Naive thymus-derived CD8-positive, alpha-beta T cell (primary cell): Measurements from ENCODE around the gene CYTH1. TPM values are rescaled to one million over a fixed set of nuclear protein-coding genes. Genes with fewer than 3 reads are reported as not detected.

Experiments
- ATAC-seq, 2 donors: fragments of 150-1000 bp; cut with Tn5 transposase in 1 of 2; sonication (Bioruptor Pico), chemical (Tn5 transposase) in 1 of 2; 1 replicate in 1 of 2; 2 replicates in 1 of 2; pipeline ENCODE4 v1.10.0; 2021; ENCODE audit warnings: mild to moderate bottlenecking in 2 of 2, moderate library complexity in 2 of 2
- POLR2A ChIA-PET: fragments of 350-600 bp; sonication (Branson Sonifier 250); formaldehyde crosslinking; loops from one replicate; lab custom pipeline; 2021; ENCODE audit warnings: antibody characterized with exemption; lab: Charles Lee
- DNase-seq, 10 donors: peaks; one replicate each; pipeline versions ENCODE4 v3.0.0 to v3.0.0-alpha.2; 2020 to 2022
- H3K27ac Mint-ChIP-seq, 10 donors: one replicate each; pipeline ENCODE4 v1.8.0; 2020 to 2022; ENCODE audit warnings: mild to moderate bottlenecking in 10 of 10, mixed read lengths in 10 of 10, moderate library complexity in 4 of 10, inconsistent platforms in 1 of 10
- H3K27me3 Mint-ChIP-seq, 5 donors: one replicate each; pipeline ENCODE4 v1.8.0; 2021 to 2022; ENCODE audit warnings: mixed read lengths in 5 of 5
- H3K36me3 Mint-ChIP-seq, 3 donors: one replicate each; pipeline ENCODE4 v1.8.0; 2020 to 2022; ENCODE audit warnings: mixed read lengths in 3 of 3, mild to moderate bottlenecking in 2 of 3, inconsistent platforms in 1 of 3
- H3K4me1 Mint-ChIP-seq, 4 donors: one replicate each; pipeline ENCODE4 v1.8.0; 2021 to 2022; ENCODE audit warnings: mixed read lengths in 4 of 4
- H3K4me3 Mint-ChIP-seq, 10 donors: one replicate each; pipeline ENCODE4 v1.8.0; 2020 to 2022; ENCODE audit warnings: mild to moderate bottlenecking in 10 of 10, mixed read lengths in 10 of 10, moderate library complexity in 6 of 10, inconsistent platforms in 1 of 10
- H3K9me3 Mint-ChIP-seq, 9 donors: one replicate each; pipeline ENCODE4 v1.8.0; 2020 to 2022; ENCODE audit warnings: mixed read lengths in 9 of 9, mild to moderate bottlenecking in 3 of 9, inconsistent platforms in 1 of 9, moderate library complexity in 1 of 9
- polyA plus RNA-seq, 3 donors: library from polyadenylated mRNA; unstranded; fragments of 300-500 nt; fragmentation: Illumina TruSeq; gene quantifications; one replicate each; pipeline ENCODE4 v1.2.3, GENCODE V29; 2021
- total RNA-seq, 8 experiments: library from RNA in 2 of 8; stranded (reverse) in 2 of 8; gene quantifications; one replicate each; pipeline ENCODE4 v1.2.3 and lab custom pipeline; 2021 to 2026

Gene CYTH1
- total and polyA plus RNA-seq, 5 experiments from 2014 or later: 220 to 423 (median 320) TPM

GRCh38 chr17:78794864-78795640 is 13.0 kb upstream of the CYTH1 start:
- H3K27me3 Mint-ChIP-seq: no peaks in the 10 kb centered on the region
- peaks cover 36 to 72% (median 61%) of the 10 kb centered on the region in 4 donors for H3K4me1 Mint-ChIP-seq
- peaks cover 7 to 61% (median 45%) of the 10 kb centered on the region in 3 donors for H3K36me3 Mint-ChIP-seq
- no peaks in the 10 kb centered on the region for H3K9me3 Mint-ChIP-seq
- H3K4me3 Mint-ChIP-seq: no peak overlapping the region
- ATAC-seq (no peak), DNase-seq (no peak)
- peak overlapping the region in 8 of 10 donors; percentile 3 to 87 (median 44) for H3K27ac Mint-ChIP-seq
- POLR2A ChIA-PET: interaction anchor here (0.7 to 2.0 kb wide), 5 partner anchors 8 to 310 kb away, joined by 3 to 7 read pairs (median 6); no protein-coding TSS in a partner anchor

GRCh38 chr17:78794399-78794798 is 12.3 kb upstream of the CYTH1 start:
- POLR2A ChIA-PET: interaction anchor here (0.7 to 2.0 kb wide), 3 partner anchors 9 to 309 kb away, joined by 4 to 7 read pairs (median 6); no protein-coding TSS in a partner anchor
- Mint-ChIP-seq H3K9me3 (no peaks in the 10 kb centered on the region), H3K4me3 (peak overlapping the region in 1 of 10 donors; percentile 49), H3K4me1 (peaks cover 36 to 73% (median 63%) of the 10 kb centered on the region in 4 donors), H3K36me3 (peaks cover 7 to 55% (median 41%) of the 10 kb centered on the region in 3 donors), H3K27me3 (no peaks in the 10 kb centered on the region), H3K27ac (peak overlapping the region in 8 of 10 donors; percentile 12 to 91 (median 72))
- DNase-seq (no peak), ATAC-seq (no peak)

- peaks cover 4 to 51% (median 37%) of the 10 kb centered on the region in 3 donors for H3K36me3 Mint-ChIP-seq
- H3K4me3 Mint-ChIP-seq: peak overlapping the region in 2 of 10 donors; percentile 12 to 49
- no peaks in the 10 kb centered on the region for H3K27me3 Mint-ChIP-seq
- peak overlapping the region; percentile 16 to 91 (median 77) for H3K27ac Mint-ChIP-seq
- DNase-seq (no peak), ATAC-seq (no peak)
- H3K4me1 Mint-ChIP-seq: peaks cover 33 to 72% (median 63%) of the 10 kb centered on the region in 4 donors
- POLR2A ChIA-PET: interaction anchor here (0.6 to 2.0 kb wide), 3 partner anchors 9 to 37 kb away, joined by 4 to 6 read pairs (median 4); no protein-coding TSS in a partner anchor
- no peaks in the 10 kb centered on the region for H3K9me3 Mint-ChIP-seq
These were observed 11.9 kb upstream of the CYTH1 start for GRCh38 chr17:78793968-78794367.

GRCh38 chr17:78793415-78793814 is 11.3 kb upstream of the CYTH1 start:
- ATAC-seq (no peak), DNase-seq (no peak)
- H3K27ac Mint-ChIP-seq: peak overlapping the region; percentile 49 to 91 (median 78)
- peaks cover 0 to 45% (median 31%) of the 10 kb centered on the region in 3 donors for H3K36me3 Mint-ChIP-seq
- peak overlapping the region in 3 of 10 donors; percentile 12 to 68 (median 15) for H3K4me3 Mint-ChIP-seq
- no peaks in the 10 kb centered on the region for H3K27me3 Mint-ChIP-seq
- H3K9me3 Mint-ChIP-seq: no peaks in the 10 kb centered on the region
- POLR2A ChIA-PET: interaction anchor here (0.6 to 1.8 kb wide), 4 partner anchors 9 to 38 kb away, joined by 3 to 4 read pairs (median 4); no protein-coding TSS in a partner anchor
- H3K4me1 Mint-ChIP-seq: peaks cover 28 to 72% (median 61%) of the 10 kb centered on the region in 4 donors

GRCh38 chr17:78791840-78792709 is 10.0 kb upstream of the CYTH1 start:
- no peaks in the 10 kb centered on the region for H3K9me3 Mint-ChIP-seq
- no peak for ATAC-seq
- H3K4me1 Mint-ChIP-seq: peaks cover 28 to 77% (median 66%) of the 10 kb centered on the region in 4 donors
- H3K4me3 Mint-ChIP-seq: peak overlapping the region in 4 of 10 donors; percentile 12 to 63 (median 34)
- H3K27me3 Mint-ChIP-seq: no peaks in the 10 kb centered on the region
- DNase-seq: no peak
- H3K36me3 Mint-ChIP-seq: peaks cover 0 to 32% (median 27%) of the 10 kb centered on the region in 3 donors
- H3K27ac Mint-ChIP-seq: peak overlapping the region; percentile 81 to 98 (median 98)
- POLR2A ChIA-PET: interaction anchor here (0.8 to 4.1 kb wide), 4 partner anchors 10 to 71 kb away, joined by 3 to 49 read pairs (median 9); no protein-coding TSS in a partner anchor

GRCh38 chr17:78790552-78790951 is 8.5 kb upstream of the CYTH1 start:
- H3K27ac Mint-ChIP-seq: peak overlapping the region; percentile 88 to 98 (median 98)
- no peaks in the 10 kb centered on the region for H3K27me3 Mint-ChIP-seq
- DNase-seq (no peak), ATAC-seq (no peak)
- H3K4me1 Mint-ChIP-seq: peaks cover 25 to 78% (median 73%) of the 10 kb centered on the region in 4 donors
- peaks cover 0 to 17% (median 13%) of the 10 kb centered on the region in 3 donors for H3K36me3 Mint-ChIP-seq
- POLR2A ChIA-PET: interaction anchor here (0.6 to 4.1 kb wide), 13 partner anchors 10 to 63 kb away, joined by 3 to 49 read pairs (median 6); partner anchors contain the start of genes CYTH1 and USP36
- no peaks in the 10 kb centered on the region for H3K9me3 Mint-ChIP-seq
- peak overlapping the region in 7 of 10 donors; percentile 7 to 83 (median 39) for H3K4me3 Mint-ChIP-seq

GRCh38 chr17:78789663-78790181 is 7.6 kb upstream of the CYTH1 start:
- ATAC-seq (peak; percentile 81 to 86), DNase-seq (peak; percentile 49 to 91 (median 78))
- POLR2A ChIA-PET: interaction anchor here (0.6 to 4.1 kb wide), 21 partner anchors 9 to 1010 kb away, joined by 3 to 49 read pairs (median 5); partner anchors contain the start of genes CYTH1 and USP36
- Mint-ChIP-seq H3K4me3 (peak overlapping the region; percentile 42 to 85 (median 69)), H3K27ac (peak overlapping the region; percentile 88 to 98 (median 98)), H3K27me3 (no peaks in the 10 kb centered on the region), H3K4me1 (peaks cover 27 to 83% (median 79%) of the 10 kb centered on the region in 4 donors), H3K9me3 (no peaks in the 10 kb centered on the region), H3K36me3 (peaks cover 0 to 13% (median 10%) of the 10 kb centered on the region in 3 donors)

- DNase-seq: peak in 1 of 10 donors; percentile 30
- POLR2A ChIA-PET: interaction anchor here (0.6 to 4.1 kb wide), 21 partner anchors 8 to 1011 kb away, joined by 3 to 49 read pairs (median 5); partner anchors contain the start of genes CYTH1 and USP36
- peaks cover 0 to 10% (median 5%) of the 10 kb centered on the region in 3 donors for H3K36me3 Mint-ChIP-seq
- no peaks in the 10 kb centered on the region for H3K9me3 Mint-ChIP-seq
- peak overlapping the region; percentile 88 to 98 (median 98) for H3K27ac Mint-ChIP-seq
- H3K4me3 Mint-ChIP-seq: peak overlapping the region; percentile 42 to 85 (median 69)
- no peaks in the 10 kb centered on the region for H3K27me3 Mint-ChIP-seq
- H3K4me1 Mint-ChIP-seq: peaks cover 27 to 85% (median 78%) of the 10 kb centered on the region in 4 donors
- peak in 1 of 2 donors; percentile 67 for ATAC-seq
These were observed 7.1 kb upstream of the CYTH1 start for GRCh38 chr17:78789149-78789662.

- ATAC-seq (no peak), DNase-seq (no peak)
- Mint-ChIP-seq H3K9me3 (no peaks in the 10 kb centered on the region), H3K4me1 (peaks cover 26 to 84% (median 79%) of the 10 kb centered on the region in 4 donors), H3K27me3 (no peaks in the 10 kb centered on the region), H3K27ac (peak overlapping the region in 9 of 10 donors; percentile 46 to 98 (median 97)), H3K4me3 (peak overlapping the region in 7 of 10 donors; percentile 36 to 85 (median 59)), H3K36me3 (peaks cover 0 to 5% (median 2%) of the 10 kb centered on the region in 3 donors)
- POLR2A ChIA-PET: interaction anchor here (0.9 to 4.1 kb wide), 5 partner anchors 14 to 74 kb away, joined by 4 to 49 read pairs (median 5); no protein-coding TSS in a partner anchor
These were observed 6.4 kb upstream of the CYTH1 start for GRCh38 chr17:78788451-78788850.

- peak overlapping the region in 9 of 10 donors; percentile 50 to 94 (median 89) for H3K27ac Mint-ChIP-seq
These were observed 5.4 kb upstream of the CYTH1 start for GRCh38 chr17:78787444-78787843.

GRCh38 chr17:78785663-78786057 is 3.6 kb upstream of the CYTH1 start:
- ATAC-seq (no peak), DNase-seq (no peak)
- POLR2A ChIA-PET: interaction anchor here (0.8 to 9.4 kb wide), 10 partner anchors 9 to 71 kb away, joined by 3 to 188 read pairs (median 6); no protein-coding TSS in a partner anchor
- Mint-ChIP-seq H3K27me3 (no peaks in the 10 kb centered on the region), H3K4me3 (peak overlapping the region; percentile 10 to 82 (median 62)), H3K27ac (peak overlapping the region in 9 of 10 donors; percentile 79 to 91 (median 86)), H3K4me1 (peaks cover 17 to 72% (median 63%) of the 10 kb centered on the region in 4 donors), H3K36me3 (no peaks in the 10 kb centered on the region), H3K9me3 (no peaks in the 10 kb centered on the region)

More at GRCh38 chr17:78787444-78787843, 5.4 kb upstream of the CYTH1 start:
- peaks cover 0 to 2% (median 0%) of the 10 kb centered on the region in 3 donors for H3K36me3 Mint-ChIP-seq
- H3K9me3 Mint-ChIP-seq: no peaks in the 10 kb centered on the region
- peak overlapping the region in 7 of 10 donors; percentile 5 to 55 (median 33) for H3K4me3 Mint-ChIP-seq
- DNase-seq: no peak
- ATAC-seq: no peak
- H3K27me3 Mint-ChIP-seq: no peaks in the 10 kb centered on the region
- peaks cover 24 to 84% (median 77%) of the 10 kb centered on the region in 4 donors for H3K4me1 Mint-ChIP-seq
- POLR2A ChIA-PET: no interaction called here
